HG03066 (cell line): Measurements from ENCODE around the gene GCNT3.
"Not testable (repeated sequence)": the region's sequence is repeated elsewhere in the genome, so short reads cannot be mapped to it uniquely, and the experiment has no call there.

ENCODE experiments used
- ATAC-seq: cut with Tn5 transposase; IDR thresholded peaks from one replicate; pipeline ENCODE4 v1.9.1; 2021; ENCODE audit warnings: low read depth; ENCODE audit not compliant: unreplicated experiment

Gene GCNT3

DNA sequence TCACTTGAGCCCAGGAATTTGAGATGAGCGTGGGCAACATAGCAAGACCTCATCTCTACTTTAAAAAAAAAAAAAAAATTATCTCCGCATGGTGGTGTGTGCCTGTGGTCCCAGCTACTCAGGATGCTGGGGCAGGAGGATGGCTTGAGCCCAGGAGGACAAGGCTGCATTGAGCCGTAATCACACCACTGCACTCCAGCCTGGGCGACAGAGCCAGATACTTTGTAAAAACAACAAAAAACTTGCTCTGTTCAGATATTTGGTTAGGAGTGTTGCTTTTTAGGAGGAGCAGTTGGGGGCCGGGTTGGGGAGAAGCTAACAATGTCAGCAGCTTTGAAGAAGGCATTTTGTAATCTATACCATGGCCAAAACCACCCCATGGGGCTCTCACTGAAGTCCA lies 4.1 kb downstream of the GCNT3 start:
- ATAC-seq = no peak

DNA sequence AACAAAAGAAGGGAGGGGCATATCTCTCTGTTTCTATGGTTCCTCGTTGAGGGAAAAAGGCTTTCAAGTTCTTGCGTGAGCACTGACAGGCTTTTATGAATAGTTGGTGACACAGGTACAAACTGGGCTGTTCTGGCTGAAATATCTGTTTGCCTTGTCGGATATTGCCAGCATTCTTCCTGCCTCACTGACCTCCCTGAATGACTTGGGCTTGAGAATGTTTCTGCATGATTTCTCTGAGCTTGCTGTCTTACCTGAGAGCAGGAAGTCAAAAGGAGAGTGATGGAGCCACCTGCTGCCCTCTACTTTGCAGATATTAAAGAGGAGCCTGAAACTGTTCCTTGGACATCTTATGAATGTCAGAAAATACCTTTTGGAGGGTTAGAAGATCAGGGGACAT lies 4.8 kb downstream of the GCNT3 start:
- ATAC-seq = no peak

GRCh38 chr15:59618406-59618805 lies 6.8 kb downstream of the GCNT3 start:
- ATAC-seq = no peak

DNA sequence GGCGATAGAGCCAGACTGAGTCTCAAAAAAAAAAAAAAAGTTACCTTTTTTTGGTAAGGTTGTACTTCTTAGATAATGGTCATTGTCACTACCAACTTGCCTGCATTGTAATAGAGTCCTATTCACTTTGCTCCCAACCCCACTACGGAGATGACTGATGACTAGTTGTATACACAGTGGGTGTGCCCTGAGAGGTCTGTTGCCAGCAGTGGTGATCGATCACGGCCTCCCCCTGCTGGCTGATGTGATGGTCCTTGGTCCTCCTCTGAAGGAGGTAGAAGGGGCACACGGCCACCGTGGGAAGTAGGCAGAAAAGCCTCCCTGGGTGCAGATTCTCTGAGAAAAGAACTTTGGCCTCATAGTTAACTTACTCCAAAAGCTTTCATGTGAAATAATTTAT lies 10.7 kb downstream of the GCNT3 start:
- ATAC-seq = no peak

DNA sequence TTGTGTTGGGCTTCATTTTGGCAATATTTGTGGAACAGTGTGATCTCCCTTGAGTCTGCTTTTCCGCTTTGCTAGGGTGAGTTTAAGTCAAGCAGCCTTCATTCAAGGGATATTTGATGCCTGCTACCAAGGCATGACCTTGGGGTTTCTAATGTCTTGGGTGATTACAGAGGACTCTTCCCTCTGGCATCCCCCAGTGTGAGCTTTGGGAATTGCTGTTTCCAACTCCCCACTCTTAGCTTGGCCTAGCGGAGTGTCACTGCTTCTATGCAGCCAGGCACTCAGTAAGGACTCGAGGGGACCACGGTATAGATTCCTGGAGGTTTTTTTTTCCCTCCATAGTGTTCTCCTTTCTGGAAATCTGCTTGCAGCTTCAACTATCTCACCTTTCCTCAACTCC lies 21.1 kb downstream of the GCNT3 start:
- no peak for ATAC-seq

GRCh38 chr15:59636184-59636583 lies 24.6 kb downstream of the GCNT3 start:
- ATAC-seq = no peak

DNA sequence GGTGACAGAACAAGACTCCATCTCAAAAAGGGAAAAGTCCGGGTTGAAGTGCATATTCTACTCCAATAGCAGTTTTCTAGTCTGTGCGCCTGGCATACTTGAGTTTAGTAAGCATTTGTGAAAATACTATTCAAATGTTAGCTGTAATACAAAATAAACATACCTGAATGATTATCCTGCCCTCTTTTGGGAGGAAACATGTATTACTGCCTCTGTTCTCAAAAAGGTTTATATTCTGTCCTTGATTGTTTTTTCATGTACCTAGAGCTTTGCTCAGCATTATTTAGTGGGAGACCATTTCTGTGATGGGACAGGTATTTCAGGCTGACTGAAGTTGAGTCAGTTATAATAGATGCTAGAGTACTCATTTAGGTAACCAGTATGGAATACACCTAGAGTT lies 25.9 kb downstream of the GCNT3 start:
- ATAC-seq = not testable (repeated sequence)

GRCh38 chr15:59642351-59642750 lies 30.8 kb downstream of the GCNT3 start:
- ATAC-seq = no peak

DNA sequence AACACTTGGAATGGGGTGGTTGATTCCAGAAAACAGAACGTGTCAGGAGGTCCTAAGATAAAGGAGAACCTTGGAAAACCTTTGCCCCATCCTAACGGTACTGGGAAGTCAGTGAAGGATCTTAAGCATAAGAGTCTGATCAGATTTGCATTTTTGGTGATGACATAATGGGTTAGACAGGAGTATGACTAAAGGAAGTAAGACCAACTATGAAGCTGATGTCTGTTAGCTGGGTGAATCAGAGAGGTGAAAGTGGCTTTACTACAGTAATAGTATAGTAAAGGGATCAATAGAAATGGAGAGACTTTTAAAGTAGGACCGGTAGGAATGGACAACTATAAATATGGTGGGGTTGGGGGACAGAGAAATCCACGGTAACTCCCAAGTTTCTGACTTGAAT lies 33.2 kb downstream of the GCNT3 start:
- no peak for ATAC-seq

DNA sequence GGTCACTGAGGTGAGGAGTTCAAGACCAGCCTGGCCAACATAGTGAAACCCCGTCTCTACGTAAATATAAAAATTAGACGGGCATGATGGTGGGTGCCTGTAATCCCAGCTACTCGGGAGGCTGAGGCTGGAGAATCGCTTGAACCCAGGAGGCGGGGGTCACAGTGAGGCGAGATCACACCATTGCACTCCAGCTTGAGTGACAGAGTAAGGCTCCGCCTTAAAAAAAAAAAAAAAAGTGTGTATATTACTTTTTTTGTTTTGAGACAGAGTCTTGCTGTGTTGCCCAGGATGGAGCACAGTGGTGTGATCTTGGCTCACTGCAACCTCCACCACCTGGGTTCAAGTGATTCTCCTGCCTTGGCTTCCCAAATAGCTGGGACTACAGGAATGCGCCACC lies 34.2 kb downstream of the GCNT3 start:
- ATAC-seq = not testable (repeated sequence)

DNA sequence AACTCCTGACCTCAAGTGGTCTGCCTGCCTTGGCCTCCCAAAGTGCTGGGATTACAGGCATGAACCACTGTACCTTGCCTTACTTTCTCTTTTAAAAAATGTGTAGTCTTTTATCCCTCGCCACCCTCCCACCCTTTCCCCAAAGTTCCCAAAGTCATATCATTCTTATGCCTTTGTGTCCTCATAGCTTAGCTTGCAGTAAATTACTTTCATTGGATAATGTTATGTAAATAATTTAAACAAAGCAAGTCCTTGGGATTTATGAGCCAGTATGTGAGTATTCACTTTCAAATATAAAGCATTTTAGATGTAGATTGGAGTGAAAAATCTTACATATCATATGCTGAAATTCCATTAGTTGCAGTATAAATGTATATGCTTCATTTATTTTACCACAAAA lies 34.7 kb downstream of the GCNT3 start:
- no peak for ATAC-seq

GRCh38 chr15:59647085-59647484 lies 35.5 kb downstream of the GCNT3 start:
- no peak for ATAC-seq

- no peak for ATAC-seq
These were observed 38.0 kb downstream of the GCNT3 start for GRCh38 chr15:59649603-59650002.

DNA sequence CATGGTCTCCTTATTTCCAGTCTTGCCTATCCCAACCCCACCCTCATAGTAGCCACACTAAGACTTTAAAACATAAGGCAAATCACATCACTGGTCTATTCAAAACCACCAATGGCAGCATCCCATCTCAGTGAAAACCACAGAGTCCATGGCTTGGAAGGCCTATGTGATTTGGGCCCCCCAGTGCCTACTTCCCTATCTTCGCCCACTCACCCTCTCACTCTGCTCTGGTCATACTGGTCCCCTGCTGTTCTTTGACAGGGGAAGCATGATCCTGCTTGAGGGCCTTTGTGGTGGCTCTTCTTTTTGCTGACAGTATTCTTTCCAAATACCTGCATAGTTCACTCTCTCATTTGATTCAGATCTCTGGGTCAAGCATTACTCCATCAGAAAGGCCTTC lies 42.5 kb downstream of the GCNT3 start:
- no peak for ATAC-seq

GRCh38 chr15:59656897-59657634 lies 45.5 kb downstream of the GCNT3 start, which contains the start of gene GTF2A2:
Gene GTF2A2, minus strand, starts transcription at chr15:59657515. Its CDS starts 5,238 bp downstream, at chr15:59652277.
- ATAC-seq = peak; percentile 100

DNA sequence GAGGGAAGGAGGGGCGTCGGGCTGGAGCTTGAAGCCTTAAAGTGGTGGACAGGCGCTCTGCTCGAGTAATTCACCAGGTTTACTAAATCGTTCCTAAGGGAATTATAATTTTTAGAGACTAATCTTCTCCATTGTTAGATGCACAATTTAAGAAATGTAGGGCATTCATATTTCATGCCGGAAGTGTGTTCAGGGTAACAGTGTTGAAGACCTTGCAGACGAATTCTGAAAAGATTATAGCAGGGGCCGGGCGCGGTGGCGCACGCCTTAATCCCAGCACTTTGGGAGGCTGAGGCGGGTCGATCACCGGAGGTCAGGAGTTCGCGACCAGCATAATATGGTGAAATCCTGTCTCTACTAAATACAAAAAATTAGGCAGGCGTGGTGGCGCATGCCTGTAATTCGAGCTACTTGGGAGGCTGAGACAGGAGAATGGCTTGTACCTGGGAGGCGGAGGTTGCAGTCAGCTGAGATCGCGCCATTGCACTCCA lies 46.1 kb downstream of the GCNT3 start:
- no peak for ATAC-seq

DNA sequence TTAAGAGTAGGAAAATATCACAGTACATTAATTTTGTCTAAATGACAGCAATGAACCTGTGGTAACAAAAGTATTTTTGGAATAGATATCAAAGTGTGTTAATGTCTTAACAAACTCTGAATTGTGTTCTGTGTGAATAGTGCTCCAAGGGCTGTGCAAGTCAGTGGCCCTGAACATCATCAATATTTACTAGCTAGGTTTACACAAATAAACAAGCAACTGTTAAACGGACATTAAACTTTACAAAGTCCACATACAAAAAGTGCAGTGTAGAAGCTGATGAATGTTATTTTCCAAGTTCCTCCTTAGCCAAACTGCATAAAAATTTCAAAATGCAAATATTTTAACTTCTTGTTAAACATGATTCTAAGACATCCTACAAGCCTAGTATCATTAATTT lies 47.8 kb downstream of the GCNT3 start:
- no peak for ATAC-seq

DNA sequence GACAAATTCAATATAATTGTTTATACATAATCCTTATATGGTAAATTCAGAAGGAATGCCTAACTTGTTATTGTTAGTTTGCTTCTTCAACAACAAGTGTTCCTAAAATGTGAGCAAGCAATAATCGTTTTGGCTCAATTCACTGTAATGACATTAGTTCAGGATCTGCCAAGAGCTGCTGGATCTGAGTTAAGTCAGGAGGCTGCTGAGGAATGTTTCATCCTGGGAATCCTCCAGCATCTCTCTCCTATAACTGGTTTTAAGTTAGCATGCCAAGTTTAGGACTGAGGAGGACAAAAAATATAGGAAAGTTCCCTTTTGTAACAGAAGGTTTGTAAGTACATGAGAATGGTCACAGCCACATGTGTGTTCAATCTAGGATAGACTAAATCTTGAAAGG lies 50.7 kb downstream of the GCNT3 start:
- ATAC-seq = no peak

GRCh38 chr15:59668556-59668955 lies 57.0 kb downstream of the GCNT3 start:
- ATAC-seq = no peak
